ENCODE measurements around the gene PANK3.

DNA sequence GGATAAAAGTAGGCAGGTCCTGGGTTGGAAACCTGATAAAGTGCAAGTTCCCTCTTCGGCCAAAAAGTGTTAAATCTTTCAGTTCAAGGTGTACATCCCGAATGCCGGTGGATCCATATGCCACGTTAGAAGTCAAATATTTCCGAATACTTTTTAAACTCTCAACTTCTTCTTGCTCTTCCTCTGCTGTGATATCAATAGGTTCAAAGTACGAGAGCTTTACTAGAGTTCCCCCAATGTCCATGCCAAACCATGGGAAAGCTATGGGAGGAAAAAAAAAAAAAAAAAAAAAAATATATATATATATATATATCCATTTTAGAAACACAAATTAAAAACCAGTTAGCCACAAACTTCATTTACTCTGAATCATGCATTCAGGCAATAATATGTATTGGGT, 10.4 kb downstream of the PANK3 start:
- TF ChIP-seq, protein P1, sequence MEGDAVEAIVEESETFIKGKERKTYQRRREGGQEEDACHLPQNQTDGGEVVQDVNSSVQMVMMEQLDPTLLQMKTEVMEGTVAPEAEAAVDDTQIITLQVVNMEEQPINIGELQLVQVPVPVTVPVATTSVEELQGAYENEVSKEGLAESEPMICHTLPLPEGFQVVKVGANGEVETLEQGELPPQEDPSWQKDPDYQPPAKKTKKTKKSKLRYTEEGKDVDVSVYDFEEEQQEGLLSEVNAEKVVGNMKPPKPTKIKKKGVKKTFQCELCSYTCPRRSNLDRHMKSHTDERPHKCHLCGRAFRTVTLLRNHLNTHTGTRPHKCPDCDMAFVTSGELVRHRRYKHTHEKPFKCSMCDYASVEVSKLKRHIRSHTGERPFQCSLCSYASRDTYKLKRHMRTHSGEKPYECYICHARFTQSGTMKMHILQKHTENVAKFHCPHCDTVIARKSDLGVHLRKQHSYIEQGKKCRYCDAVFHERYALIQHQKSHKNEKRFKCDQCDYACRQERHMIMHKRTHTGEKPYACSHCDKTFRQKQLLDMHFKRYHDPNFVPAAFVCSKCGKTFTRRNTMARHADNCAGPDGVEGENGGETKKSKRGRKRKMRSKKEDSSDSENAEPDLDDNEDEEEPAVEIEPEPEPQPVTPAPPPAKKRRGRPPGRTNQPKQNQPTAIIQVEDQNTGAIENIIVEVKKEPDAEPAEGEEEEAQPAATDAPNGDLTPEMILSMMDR (IDR thresholded peaks at IDR 0.05; ENCODE audit: low read depth, low read length) = no peak
- no peak for TF ChIP-seq EZH2phosphoT487 (IDR thresholded peaks at IDR 0.05; ENCODE audit: low read depth)

All from OCI-LY3 (cell line).